Measurements from ENCODE around the gene DLGAP1.

- no peak for TF ChIP-seq CTCF (IDR thresholded peaks at IDR 0.05)
- no peak for TF ChIP-seq EZH2 (IDR thresholded peaks at IDR 0.05)
Measured at GRCh38 chr18:4125224-4125623, 329.9 kb downstream of the DLGAP1 start.
